Transverse colon (tissue), 4 donors: Measurements from ENCODE around the gene PSD. TPM values are rescaled to one million over a fixed set of nuclear protein-coding genes. Genes with fewer than 3 reads are reported as not detected.

ENCODE experiments used
- DNase-seq: peaks from one replicate; pipeline ENCODE4 v3.0.0-alpha.2; 2019
- H3K27ac ChIP-seq, 4 donors: fragments of 200-600 bp; sonication (generic); 2 replicates each; pipeline ENCODE4 v1.5.1; 2016 to 2018; ENCODE audit warnings: inconsistent platforms in 4 of 4
- H3K27me3 ChIP-seq: fragments of 200-600 bp; sonication (generic); 2 replicates; pipeline ENCODE4 v1.5.1; 2017; ENCODE audit warnings: inconsistent platforms
- H3K36me3 ChIP-seq, 4 donors: fragments of 200-600 bp; sonication (generic); 2 replicates each; pipeline ENCODE4 v1.5.1; 2017 to 2019; ENCODE audit warnings: inconsistent platforms in 4 of 4
- H3K4me1 ChIP-seq, 4 donors: fragments of 200-600 bp; sonication (generic); 2 replicates each; pipeline ENCODE4 v1.5.1; 2017 to 2020; ENCODE audit warnings: inconsistent platforms in 4 of 4
- H3K4me3 ChIP-seq, 4 donors: fragments of 200-600 bp; sonication (generic); 1 replicate in 1 of 4; 2 replicates in 3 of 4; pipeline versions ENCODE4 v1.5.1 to v1.6.1; 2017 to 2019; ENCODE audit warnings: inconsistent platforms in 4 of 4
- H3K9me3 ChIP-seq, 2 donors: fragments of 200-600 bp; sonication (generic); 2 replicates each; pipeline ENCODE4 v1.5.1; 2017 to 2019; ENCODE audit warnings: inconsistent platforms in 2 of 2
- EP300 ChIP-seq: sonication (generic); formaldehyde crosslinking; IDR thresholded peaks from one replicate; pipeline ENCODE4 v1.6.1; 2017; ENCODE audit warnings: antibody characterized with exemption, low read depth
- POLR2A ChIP-seq: fragments of 450-650 bp; IDR thresholded peaks from one replicate; pipeline ENCODE4 v1.6.1; 2016; ENCODE audit warnings: antibody characterized with exemption, mild to moderate bottlenecking, moderate library complexity
- POLR2AphosphoS5 ChIP-seq, 3 donors: sonication (generic); formaldehyde crosslinking; IDR thresholded peaks; one replicate each; pipeline ENCODE4 v1.6.1; 2016; ENCODE audit warnings: antibody characterized with exemption in 3 of 3
- WGBS, 2 donors: methylation state at CpG; one replicate each; pipeline ENCODE4 v1.1.5; 2018; ENCODE audit warnings: low coverage in 1 of 2; 5-methylcytosine and 5-hydroxymethylcytosine counted together
- in situ Hi-C, 4 donors: fragments of 200-750 bp; cut with MboI; loops; one replicate each; pipeline versions ENCODE4 v1.15.0 to v1.15.1; 2017; ENCODE audit warnings: low sequenced_read_pairs in 3 of 4, low pct_ligation_motif_present in 1 of 4, low pct_unique_long_range_greater_than_20kb in 1 of 4
- intact Hi-C: fragments of 100-400 bp; cut with DNase I; formaldehyde crosslinking; loops from one replicate; pipeline ENCODE4 v1.15.1; 2023; ENCODE audit warnings: low total_unique reads
- total RNA-seq, 4 donors: library from RNA; depleted of rRNA; stranded (reverse); fragments of >200 nt; gene quantifications; one replicate each; pipeline ENCODE4 v1.1.0, GENCODE V29; 2016
- TF ChIP-seq, protein P1 (sequence below), 5 experiments: fragments of 200-600 bp in 3 of 5; fragments of 450-650 bp in 2 of 5; sonication (generic) in 3 of 5; IDR thresholded peaks; 1 replicate in 2 of 5; 2 replicates in 3 of 5; pipeline ENCODE4 v1.5.1; 2016 to 2017; ENCODE audit warnings: antibody characterized with exemption in 5 of 5, inconsistent platforms in 3 of 5, mild to moderate bottlenecking in 2 of 5, moderate library complexity in 1 of 5

The PSD gene
- total RNA-seq, 4 donors from 2014 or later: 38.9 to 56.1 (median 49.4) TPM

DNA sequence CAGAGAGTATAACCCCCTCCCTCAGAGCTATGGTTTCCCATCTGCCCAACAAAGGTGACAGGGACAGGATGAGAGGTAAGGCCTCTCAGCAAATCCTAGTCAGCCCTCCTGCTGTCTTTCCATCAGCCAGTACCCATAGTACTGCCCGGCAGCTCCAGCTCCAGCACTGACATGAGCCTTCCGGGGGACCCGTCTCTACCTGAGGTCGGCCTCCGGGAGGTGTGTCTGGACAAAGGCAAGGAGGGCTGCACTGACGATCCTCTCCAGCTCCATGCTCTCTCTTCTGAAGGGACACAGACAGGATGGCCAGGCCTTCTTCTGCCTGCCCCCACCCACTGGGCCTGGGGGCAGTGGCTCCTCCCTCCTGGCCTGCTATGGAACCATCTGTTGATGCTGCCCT is 6.3 kb upstream of the PSD start:
- Histone ChIP-seq H3K27ac (no peak overlapping the region), H3K36me3 (peaks cover 0 to 8% (median 0%) of the 10 kb centered on the region in 4 donors), H3K9me3 (no peaks in the 10 kb centered on the region), H3K27me3 (no peaks in the 10 kb centered on the region), H3K4me3 (no peak overlapping the region), H3K4me1 (peaks cover 15 to 25% (median 20%) of the 10 kb centered on the region in 4 donors)
- no peak for DNase-seq
- TF ChIP-seq POLR2AphosphoS5 (IDR thresholded peaks at IDR 0.05) (no peak), EP300 (no peak), POLR2A (no peak)
- TF ChIP-seq, protein P1, sequence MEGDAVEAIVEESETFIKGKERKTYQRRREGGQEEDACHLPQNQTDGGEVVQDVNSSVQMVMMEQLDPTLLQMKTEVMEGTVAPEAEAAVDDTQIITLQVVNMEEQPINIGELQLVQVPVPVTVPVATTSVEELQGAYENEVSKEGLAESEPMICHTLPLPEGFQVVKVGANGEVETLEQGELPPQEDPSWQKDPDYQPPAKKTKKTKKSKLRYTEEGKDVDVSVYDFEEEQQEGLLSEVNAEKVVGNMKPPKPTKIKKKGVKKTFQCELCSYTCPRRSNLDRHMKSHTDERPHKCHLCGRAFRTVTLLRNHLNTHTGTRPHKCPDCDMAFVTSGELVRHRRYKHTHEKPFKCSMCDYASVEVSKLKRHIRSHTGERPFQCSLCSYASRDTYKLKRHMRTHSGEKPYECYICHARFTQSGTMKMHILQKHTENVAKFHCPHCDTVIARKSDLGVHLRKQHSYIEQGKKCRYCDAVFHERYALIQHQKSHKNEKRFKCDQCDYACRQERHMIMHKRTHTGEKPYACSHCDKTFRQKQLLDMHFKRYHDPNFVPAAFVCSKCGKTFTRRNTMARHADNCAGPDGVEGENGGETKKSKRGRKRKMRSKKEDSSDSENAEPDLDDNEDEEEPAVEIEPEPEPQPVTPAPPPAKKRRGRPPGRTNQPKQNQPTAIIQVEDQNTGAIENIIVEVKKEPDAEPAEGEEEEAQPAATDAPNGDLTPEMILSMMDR (IDR thresholded peaks at IDR 0.05): no peak
- in situ Hi-C loops: no loop called here
- intact Hi-C loops: no loop called here
- 89% methylated on average over 6 of the region's 6 CpGs; no CpG with 5 or more reads in 1 of the 2 donors for WGBS, 2 donors

DNA sequence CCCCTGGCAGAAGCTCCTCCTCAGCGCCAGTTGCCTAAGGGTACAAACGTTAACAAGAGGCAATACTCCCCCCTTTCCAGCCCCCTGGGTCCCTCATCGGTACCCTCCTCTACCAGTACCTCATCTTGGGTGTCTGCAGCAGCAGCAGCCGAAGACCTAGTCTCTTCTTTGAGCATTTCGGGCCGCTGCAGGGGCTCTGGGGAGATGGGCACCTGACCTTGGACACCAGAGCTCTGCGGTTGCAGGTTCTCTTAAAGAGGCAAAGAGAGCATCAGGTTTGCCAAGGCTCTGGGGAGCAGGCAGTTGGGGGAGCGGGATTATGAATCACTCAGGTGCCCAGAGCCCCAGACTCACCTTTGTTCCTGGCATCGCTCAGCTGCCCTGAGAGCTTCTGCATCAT is 5.6 kb upstream of the PSD start:
- TF ChIP-seq, protein P1 (IDR thresholded peaks at IDR 0.05): no peak
- TF ChIP-seq POLR2AphosphoS5 (IDR thresholded peaks at IDR 0.05): no peak
- TF ChIP-seq EP300: no peak
- no peak for TF ChIP-seq POLR2A
- Histone ChIP-seq H3K36me3 (peaks cover 0 to 8% (median 0%) of the 10 kb centered on the region in 4 donors), H3K9me3 (no peaks in the 10 kb centered on the region), H3K27me3 (peaks cover under 1% of the 10 kb centered on the region), H3K4me1 (peaks cover 23 to 33% (median 28%) of the 10 kb centered on the region in 4 donors), H3K27ac (no peak overlapping the region), H3K4me3 (no peak overlapping the region)
- intact Hi-C loops (no loop called here), in situ Hi-C loops (no loop called here)
- WGBS, 2 donors: 84 to 85% methylated on average over 4 to 9 of the region's 9 CpGs
- no peak for DNase-seq

- in situ Hi-C loops (no loop called here), intact Hi-C loops (no loop called here)
- Histone ChIP-seq H3K27me3 (peaks cover 7% of the 10 kb centered on the region), H3K36me3 (peaks cover 0 to 8% (median 0%) of the 10 kb centered on the region in 4 donors), H3K4me1 (peaks cover 26 to 35% (median 32%) of the 10 kb centered on the region in 4 donors), H3K9me3 (no peaks in the 10 kb centered on the region), H3K4me3 (peak overlapping the region in 1 of 4 donors; percentile 77), H3K27ac (peak overlapping the region in 3 of 4 donors; percentile 94 to 96 (median 94))
- 84 to 92% methylated on average over 6 to 13 of the region's 13 CpGs for WGBS, 2 donors
- DNase-seq: no peak
- TF ChIP-seq, protein P1 (IDR thresholded peaks at IDR 0.05): no peak
- TF ChIP-seq POLR2AphosphoS5 (IDR thresholded peaks at IDR 0.05) (no peak), POLR2A (no peak), EP300 (no peak)
Observed at GRCh38 chr10:102423372-102423968, 4.9 kb upstream of the PSD start.

DNA sequence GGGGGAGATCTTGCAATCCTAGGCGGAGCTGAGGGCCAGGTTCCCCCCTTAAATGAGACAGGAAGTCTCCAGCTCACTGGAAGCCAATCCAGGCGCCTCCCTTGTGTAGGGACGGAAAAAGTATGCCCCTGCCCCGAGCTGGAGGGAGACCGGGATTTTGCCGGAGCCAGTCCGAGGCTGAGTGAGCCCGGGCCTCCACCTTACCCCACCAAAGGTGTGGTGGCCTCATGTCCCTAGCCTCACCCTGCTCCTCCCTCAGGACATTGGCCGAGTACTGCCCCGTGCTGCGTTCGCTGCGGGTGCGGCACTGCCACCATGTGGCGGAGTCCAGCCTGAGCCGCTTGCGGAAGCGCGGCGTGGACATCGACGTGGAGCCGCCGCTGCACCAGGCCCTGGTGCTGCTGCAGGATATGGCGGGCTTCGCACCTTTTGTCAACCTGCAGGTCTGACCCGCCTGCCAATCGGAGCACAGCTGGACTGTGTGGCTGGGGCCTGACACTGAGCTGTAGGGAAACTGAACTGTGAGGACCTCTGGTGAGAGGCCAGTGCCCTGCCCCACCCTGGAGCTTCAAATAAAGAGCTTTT is 4.1 kb upstream of the PSD start:
- Histone ChIP-seq H3K4me1 (peaks cover 26 to 35% (median 32%) of the 10 kb centered on the region in 4 donors), H3K36me3 (peaks cover 0 to 8% (median 0%) of the 10 kb centered on the region in 4 donors), H3K27ac (peak overlapping the region; percentile 90 to 96 (median 94)), H3K9me3 (no peaks in the 10 kb centered on the region), H3K4me3 (peak overlapping the region; percentile 45 to 77 (median 64)), H3K27me3 (peaks cover 15% of the 10 kb centered on the region)
- peak; percentile 90 for DNase-seq
- in situ Hi-C loops (no loop called here), intact Hi-C loops (no loop called here)
- WGBS, 2 donors: 1% methylated on average over 14 of the region's 28 CpGs; no CpG with 5 or more reads in 1 of the 2 donors
- TF ChIP-seq POLR2AphosphoS5 (IDR thresholded peaks at IDR 0.05) (peak; percentile 42 to 89 (median 88)), POLR2A (no peak), EP300 (no peak)
- TF ChIP-seq, protein P1 (IDR thresholded peaks at IDR 0.05): peak; percentile 69 to 83 (median 77)
